Uterus (tissue), 2 donors: ENCODE measurements around the gene FGF11.

ENCODE experiments used
- POLR2A ChIP-seq, 2 donors: fragments of 450-650 bp; IDR thresholded peaks; one replicate each; pipeline ENCODE4 v1.6.1; 2016; ENCODE audit warnings: antibody characterized with exemption in 2 of 2, mild to moderate bottlenecking in 1 of 2, moderate library complexity in 1 of 2
- TF ChIP-seq, protein P1 (sequence below), 4 experiments: fragments of 200-600 bp in 2 of 4; fragments of 450-650 bp in 2 of 4; sonication (generic) in 2 of 4; IDR thresholded peaks; one replicate each; pipeline ENCODE4 v1.5.1; 2016 to 2019; ENCODE audit warnings: antibody characterized with exemption in 4 of 4, mild to moderate bottlenecking in 2 of 4, moderate library complexity in 1 of 4

DNA sequence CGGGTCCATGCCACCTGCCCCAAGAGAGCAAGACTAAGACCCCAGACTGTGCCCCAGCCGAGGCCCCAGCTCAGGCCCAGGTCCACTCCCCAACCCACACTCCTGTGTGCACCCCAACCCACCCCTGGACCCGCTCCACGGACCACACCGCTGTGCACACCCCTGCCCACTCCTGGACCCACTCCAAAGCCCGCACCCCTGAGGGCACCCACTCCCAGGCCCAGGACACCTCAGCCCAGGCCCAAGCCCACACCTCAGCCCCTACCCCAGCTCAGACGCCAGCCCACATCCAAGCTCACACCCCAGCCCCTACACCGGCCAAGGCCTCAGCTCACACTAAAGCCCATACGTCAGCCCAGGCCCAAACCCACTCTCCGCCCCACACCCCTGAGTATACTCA lies 9.6 kb upstream of the FGF11 start:
- TF ChIP-seq, protein P1, sequence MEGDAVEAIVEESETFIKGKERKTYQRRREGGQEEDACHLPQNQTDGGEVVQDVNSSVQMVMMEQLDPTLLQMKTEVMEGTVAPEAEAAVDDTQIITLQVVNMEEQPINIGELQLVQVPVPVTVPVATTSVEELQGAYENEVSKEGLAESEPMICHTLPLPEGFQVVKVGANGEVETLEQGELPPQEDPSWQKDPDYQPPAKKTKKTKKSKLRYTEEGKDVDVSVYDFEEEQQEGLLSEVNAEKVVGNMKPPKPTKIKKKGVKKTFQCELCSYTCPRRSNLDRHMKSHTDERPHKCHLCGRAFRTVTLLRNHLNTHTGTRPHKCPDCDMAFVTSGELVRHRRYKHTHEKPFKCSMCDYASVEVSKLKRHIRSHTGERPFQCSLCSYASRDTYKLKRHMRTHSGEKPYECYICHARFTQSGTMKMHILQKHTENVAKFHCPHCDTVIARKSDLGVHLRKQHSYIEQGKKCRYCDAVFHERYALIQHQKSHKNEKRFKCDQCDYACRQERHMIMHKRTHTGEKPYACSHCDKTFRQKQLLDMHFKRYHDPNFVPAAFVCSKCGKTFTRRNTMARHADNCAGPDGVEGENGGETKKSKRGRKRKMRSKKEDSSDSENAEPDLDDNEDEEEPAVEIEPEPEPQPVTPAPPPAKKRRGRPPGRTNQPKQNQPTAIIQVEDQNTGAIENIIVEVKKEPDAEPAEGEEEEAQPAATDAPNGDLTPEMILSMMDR (IDR thresholded peaks at IDR 0.05), result no peak
- TF ChIP-seq POLR2A (IDR thresholded peaks at IDR 0.05), result no peak
